OCI-LY1 (cell line): ENCODE data around the gene MORN3.

ENCODE experiments used
- H2AFZ ChIP-seq: fragments of 200-600 bp; sonication (generic), shearing (Covaris generic); 2 replicates; pipeline ENCODE4 v1.6.0; 2014; ENCODE audit warnings: antibody characterized with exemption, mild to moderate bottlenecking, low read length
- H3F3A ChIP-seq: fragments of 200-600 bp; sonication (generic), shearing (Covaris generic); 2 replicates; pipeline ENCODE4 v1.6.0; 2014; ENCODE audit warnings: mild to moderate bottlenecking, antibody characterized with exemption, low read length, moderate library complexity; ENCODE audit not compliant: insufficient read depth
- H3K27ac ChIP-seq: fragments of 200-600 bp; sonication (generic); 2 replicates; pipeline ENCODE4 v1.5.1; 2014; ENCODE audit warnings: low read length, mixed run types, mild to moderate bottlenecking, low read depth; ENCODE audit not compliant: poor library complexity, severe bottlenecking
- H3K27me3 ChIP-seq: fragments of 200-600 bp; sonication (generic); 2 replicates; pipeline ENCODE4 v1.6.0; 2014; ENCODE audit warnings: antibody characterized with exemption, mild to moderate bottlenecking, low read length, moderate library complexity; ENCODE audit not compliant: insufficient read depth
- H3K36me3 ChIP-seq: fragments of 200-600 bp; sonication (generic); 2 replicates; pipeline ENCODE4 v1.6.1; 2014; ENCODE audit warnings: mild to moderate bottlenecking, antibody characterized with exemption, low read length, moderate library complexity, mixed read lengths; ENCODE audit not compliant: insufficient read depth
- H3K4me1 ChIP-seq: fragments of 200-600 bp; sonication (generic); 2 replicates; pipeline ENCODE4 v1.5.1; 2014; ENCODE audit warnings: mild to moderate bottlenecking, low read length, moderate library complexity; ENCODE audit not compliant: insufficient read depth, severe bottlenecking
- H3K4me2 ChIP-seq: fragments of 200-600 bp; sonication (generic), shearing (Covaris generic); 2 replicates; pipeline ENCODE4 v1.6.1; 2014; ENCODE audit warnings: low read length
- H3K4me3 ChIP-seq: fragments of 200-600 bp; sonication (generic); 2 replicates; pipeline ENCODE4 v1.5.1; 2014; ENCODE audit warnings: low read length, low read depth, mild to moderate bottlenecking, mixed read lengths; ENCODE audit not compliant: poor library complexity, severe bottlenecking
- H3K79me2 ChIP-seq: fragments of 200-600 bp; shearing (Covaris generic); 2 replicates; pipeline ENCODE4 v1.6.1; 2016; ENCODE audit warnings: mixed run types, low read length, mixed read lengths; ENCODE audit not compliant: insufficient read depth
- H3K9ac ChIP-seq: fragments of 200-600 bp; sonication (generic), shearing (Covaris generic); 2 replicates; pipeline ENCODE4 v1.6.1; 2014; ENCODE audit warnings: mild to moderate bottlenecking, low read length, mixed read lengths
- H3K9me2 ChIP-seq: fragments of 200-600 bp; sonication (generic), shearing (Covaris generic); 2 replicates; pipeline ENCODE4 v1.6.1; 2014; ENCODE audit warnings: low read depth, mild to moderate bottlenecking, low read length, mixed read lengths
- H3K9me3 ChIP-seq: fragments of 200-600 bp; shearing (Covaris generic); 2 replicates; pipeline ENCODE4 v1.6.1; 2014; ENCODE audit warnings: low read length, mixed read lengths
- H4K20me1 ChIP-seq: fragments of 200-600 bp; sonication (generic), shearing (Covaris generic); 2 replicates; pipeline ENCODE4 v1.6.0; 2016; ENCODE audit warnings: mild to moderate bottlenecking, low read length; ENCODE audit not compliant: insufficient read depth
- EZH2 ChIP-seq: fragments of 200-600 bp; sonication (generic), shearing (Covaris generic); IDR thresholded peaks from 2 replicates; pipeline ENCODE4 v1.8.0; 2017; ENCODE audit warnings: borderline replicate concordance, mixed run types, mild to moderate bottlenecking, antibody characterized with exemption, low read length, moderate library complexity, mixed read lengths
- TF ChIP-seq, protein P1 (sequence below): fragments of 200-600 bp; sonication (generic), shearing (Covaris generic); IDR thresholded peaks from 2 replicates; pipeline ENCODE4 v1.5.1; 2017; ENCODE audit warnings: mild to moderate bottlenecking, antibody characterized with exemption, low read length, moderate library complexity, mixed read lengths

MORN3 gene

DNA sequence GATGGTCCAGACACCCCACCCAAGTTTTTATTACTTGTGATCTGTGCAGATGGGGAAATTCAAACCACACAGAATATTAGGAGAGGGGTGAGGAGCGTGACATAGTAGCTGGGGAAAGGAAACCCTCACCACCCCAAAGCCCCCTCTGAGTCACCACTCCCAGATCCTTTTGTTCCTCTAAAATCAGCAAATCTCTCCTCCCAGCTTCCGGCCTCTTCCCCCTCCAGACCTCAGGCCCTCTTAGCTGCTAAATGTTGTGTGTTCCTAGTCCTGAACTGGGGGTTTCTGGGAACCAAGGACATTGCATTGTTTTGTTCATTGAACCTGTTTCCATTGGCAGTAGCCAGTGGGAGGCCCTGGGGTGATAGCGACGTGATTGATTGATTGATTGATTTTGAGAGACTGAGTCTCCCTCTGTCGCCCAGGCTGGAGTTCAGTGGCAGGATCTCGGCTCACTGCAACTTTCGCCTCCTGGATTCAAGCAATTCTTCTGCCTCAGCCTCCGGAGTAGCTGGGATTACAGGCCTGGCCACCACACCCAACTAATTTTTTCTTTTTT, 49.0 kb downstream of the MORN3 start:
- Histone ChIP-seq H3K36me3 (no peaks in the 10 kb centered on the region), H3K9ac (no peak overlapping the region), H3K27me3 (no peaks in the 10 kb centered on the region), H3K79me2 (no peaks in the 10 kb centered on the region), H3K9me2 (no peaks in the 10 kb centered on the region), H3F3A (no peaks in the 10 kb centered on the region), H3K4me2 (no peak overlapping the region), H3K4me1 (peaks cover 7% of the 10 kb centered on the region), H3K9me3 (no peaks in the 10 kb centered on the region), H4K20me1 (no peaks in the 10 kb centered on the region), H2AFZ (no peak overlapping the region), H3K27ac (no peak overlapping the region), H3K4me3 (no peak overlapping the region)
- TF ChIP-seq, protein P1, sequence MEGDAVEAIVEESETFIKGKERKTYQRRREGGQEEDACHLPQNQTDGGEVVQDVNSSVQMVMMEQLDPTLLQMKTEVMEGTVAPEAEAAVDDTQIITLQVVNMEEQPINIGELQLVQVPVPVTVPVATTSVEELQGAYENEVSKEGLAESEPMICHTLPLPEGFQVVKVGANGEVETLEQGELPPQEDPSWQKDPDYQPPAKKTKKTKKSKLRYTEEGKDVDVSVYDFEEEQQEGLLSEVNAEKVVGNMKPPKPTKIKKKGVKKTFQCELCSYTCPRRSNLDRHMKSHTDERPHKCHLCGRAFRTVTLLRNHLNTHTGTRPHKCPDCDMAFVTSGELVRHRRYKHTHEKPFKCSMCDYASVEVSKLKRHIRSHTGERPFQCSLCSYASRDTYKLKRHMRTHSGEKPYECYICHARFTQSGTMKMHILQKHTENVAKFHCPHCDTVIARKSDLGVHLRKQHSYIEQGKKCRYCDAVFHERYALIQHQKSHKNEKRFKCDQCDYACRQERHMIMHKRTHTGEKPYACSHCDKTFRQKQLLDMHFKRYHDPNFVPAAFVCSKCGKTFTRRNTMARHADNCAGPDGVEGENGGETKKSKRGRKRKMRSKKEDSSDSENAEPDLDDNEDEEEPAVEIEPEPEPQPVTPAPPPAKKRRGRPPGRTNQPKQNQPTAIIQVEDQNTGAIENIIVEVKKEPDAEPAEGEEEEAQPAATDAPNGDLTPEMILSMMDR: no peak
- TF ChIP-seq EZH2: no peak

DNA sequence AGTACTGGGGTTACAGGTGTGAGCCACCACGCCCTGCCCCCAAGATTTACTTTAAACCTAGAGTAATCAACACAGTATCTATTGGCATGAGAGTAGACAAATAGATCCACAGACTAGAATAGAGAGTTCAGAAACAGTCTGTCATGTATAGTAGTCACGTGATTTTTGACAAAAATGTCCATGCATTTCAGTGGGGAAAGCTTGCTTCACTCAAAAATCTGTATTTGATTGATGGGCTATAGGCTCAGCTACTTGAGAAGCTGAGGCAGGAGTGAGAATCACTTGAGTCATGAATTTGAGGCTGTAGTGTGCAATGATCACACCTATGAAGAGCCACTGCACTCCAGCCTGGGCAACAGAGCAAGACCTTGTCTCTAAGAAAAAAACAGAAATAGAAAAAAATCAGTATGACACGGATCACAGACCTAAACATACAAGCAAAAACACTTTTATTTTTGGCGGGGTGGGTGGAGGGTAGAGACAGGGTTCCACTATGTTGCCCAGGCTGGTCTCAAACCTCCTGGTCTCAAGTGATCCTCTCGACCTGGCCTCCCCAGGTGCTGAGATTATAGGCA, 50.7 kb downstream of the MORN3 start:
- H3K4me2 ChIP-seq: no peak overlapping the region
- no peaks in the 10 kb centered on the region for H3K79me2 ChIP-seq
- H4K20me1 ChIP-seq: no peaks in the 10 kb centered on the region
- no peaks in the 10 kb centered on the region for H3K36me3 ChIP-seq
- no peak overlapping the region for H3K27ac ChIP-seq
- H3K27me3 ChIP-seq: no peaks in the 10 kb centered on the region
- H3K9me3 ChIP-seq: no peaks in the 10 kb centered on the region
- H3K4me1 ChIP-seq: no peaks in the 10 kb centered on the region
- no peaks in the 10 kb centered on the region for H3K9me2 ChIP-seq
- no peak overlapping the region for H3K4me3 ChIP-seq
- H3K9ac ChIP-seq: no peak overlapping the region
- no peak overlapping the region for H2AFZ ChIP-seq
- H3F3A ChIP-seq: no peaks in the 10 kb centered on the region
- TF ChIP-seq, protein P1: no peak
- TF ChIP-seq EZH2: no peak

DNA sequence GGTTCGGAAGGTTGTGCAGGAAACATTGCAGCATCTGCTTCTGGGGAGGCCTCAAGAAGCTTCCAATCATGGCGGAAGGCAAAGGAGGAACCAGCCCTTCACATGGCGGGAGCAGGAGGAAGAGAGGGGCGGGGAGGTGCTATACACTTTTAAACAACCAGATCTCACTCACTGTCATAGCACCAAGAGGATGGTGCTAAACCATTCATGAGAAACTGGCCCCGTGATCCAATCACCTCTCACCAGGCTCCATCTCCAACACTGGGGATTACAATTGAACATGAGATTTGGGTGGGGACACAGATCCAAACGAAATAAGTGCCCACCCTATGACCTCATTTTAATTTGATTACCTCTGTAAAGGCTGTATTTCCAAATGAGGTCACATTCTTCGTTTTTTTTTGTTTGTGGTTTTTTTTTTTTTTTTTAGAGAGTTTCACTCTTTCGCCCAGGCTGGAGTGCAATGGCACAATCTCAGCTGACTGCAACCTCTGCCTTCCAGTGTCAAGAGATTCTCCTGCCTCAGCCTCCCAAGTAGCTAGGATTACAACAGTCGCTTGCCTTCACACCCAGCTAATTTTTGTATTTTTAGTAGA, 54.5 kb downstream of the MORN3 start:
- no peak for TF ChIP-seq EZH2
- TF ChIP-seq, protein P1: no peak
- H4K20me1 ChIP-seq: no peaks in the 10 kb centered on the region
- H3K4me2 ChIP-seq: no peak overlapping the region
- no peak overlapping the region for H3K9ac ChIP-seq
- H3K79me2 ChIP-seq: no peaks in the 10 kb centered on the region
- H3F3A ChIP-seq: no peaks in the 10 kb centered on the region
- H3K4me1 ChIP-seq: no peaks in the 10 kb centered on the region
- no peak overlapping the region for H2AFZ ChIP-seq
- no peaks in the 10 kb centered on the region for H3K27me3 ChIP-seq
- H3K9me3 ChIP-seq: no peaks in the 10 kb centered on the region
- H3K27ac ChIP-seq: no peak overlapping the region
- no peaks in the 10 kb centered on the region for H3K36me3 ChIP-seq
- no peak overlapping the region for H3K4me3 ChIP-seq
- H3K9me2 ChIP-seq: no peaks in the 10 kb centered on the region
